Ectodermal cell (in vitro differentiated cells): ENCODE results near the gene MEGF9.

Experiments
- H3K27ac ChIP-seq: 2 replicates; pipeline ENCODE4 v1.7.0; 2013; ENCODE audit warnings: mild to moderate bottlenecking, low read depth, low read length; ENCODE audit not compliant: insufficient read depth, poor library complexity, severe bottlenecking
- H3K27me3 ChIP-seq: 2 replicates; pipeline ENCODE4 v1.7.0; 2013; ENCODE audit warnings: mild to moderate bottlenecking, low read length; ENCODE audit not compliant: insufficient read depth, control insufficient read depth, poor library complexity, severe bottlenecking
- H3K36me3 ChIP-seq: one replicate; pipeline ENCODE4 v1.7.0; 2013; ENCODE audit warnings: low read length; ENCODE audit not compliant: control insufficient read depth, insufficient read depth
- H3K4me1 ChIP-seq: one replicate; pipeline ENCODE4 v1.7.0; 2013; ENCODE audit warnings: low read length; ENCODE audit not compliant: control insufficient read depth, insufficient read depth
- H3K4me3 ChIP-seq: 2 replicates; pipeline ENCODE4 v1.7.0; 2013; ENCODE audit warnings: low read depth, low read length, control low read depth; ENCODE audit not compliant: insufficient read depth
- H3K9me3 ChIP-seq: 2 replicates; pipeline ENCODE4 v1.7.0; 2013; ENCODE audit warnings: mild to moderate bottlenecking, low read length, moderate library complexity; ENCODE audit not compliant: control insufficient read depth
- WGBS, 2 experiments: methylation state at CpG; one replicate each; pipeline ENCODE4 v1.1.7; 2013; ENCODE audit warnings: missing lambda C conversion rate in 2 of 2; 5-methylcytosine and 5-hydroxymethylcytosine counted together

The MEGF9 gene

DNA sequence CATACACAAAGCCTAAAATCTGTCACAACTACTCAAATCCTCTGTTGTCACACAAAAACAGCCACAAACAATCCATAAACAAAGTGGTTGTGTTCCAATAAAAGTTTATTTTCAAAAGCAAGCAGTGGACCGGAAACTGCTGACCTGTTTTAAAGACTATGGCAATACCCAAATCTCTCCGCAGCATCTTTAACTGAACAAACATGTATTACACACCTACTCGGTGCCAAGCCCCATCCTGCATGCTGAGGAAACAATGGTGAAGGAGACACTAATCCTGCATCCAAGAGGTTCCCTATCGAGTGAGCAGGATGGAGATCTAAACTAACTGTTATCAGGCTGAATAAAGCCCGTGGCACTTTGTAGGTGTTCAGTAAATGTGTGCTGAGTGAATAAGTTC lies 145.5 kb downstream of the MEGF9 start:
- H3K4me1 ChIP-seq = no peaks in the 10 kb centered on the region
- peaks cover 43% of the 10 kb centered on the region for H3K36me3 ChIP-seq
- no peak overlapping the region for H3K4me3 ChIP-seq
- 91 to 95% methylated on average over 5 of the region's 5 CpGs for WGBS, 2 experiments
- no peak overlapping the region for H3K27ac ChIP-seq
- H3K9me3 ChIP-seq = no peaks in the 10 kb centered on the region
- no peaks in the 10 kb centered on the region for H3K27me3 ChIP-seq

GRCh38 chr9:120567874-120568273 lies 146.4 kb downstream of the MEGF9 start:
- Histone ChIP-seq H3K4me3 (no peak overlapping the region), H3K4me1 (no peaks in the 10 kb centered on the region), H3K36me3 (peaks cover 45% of the 10 kb centered on the region), H3K9me3 (no peaks in the 10 kb centered on the region), H3K27ac (no peak overlapping the region), H3K27me3 (no peaks in the 10 kb centered on the region)
- 91 to 94% methylated on average over 4 of the region's 4 CpGs for whole genome bisulfite sequencing, 2 experiments

DNA sequence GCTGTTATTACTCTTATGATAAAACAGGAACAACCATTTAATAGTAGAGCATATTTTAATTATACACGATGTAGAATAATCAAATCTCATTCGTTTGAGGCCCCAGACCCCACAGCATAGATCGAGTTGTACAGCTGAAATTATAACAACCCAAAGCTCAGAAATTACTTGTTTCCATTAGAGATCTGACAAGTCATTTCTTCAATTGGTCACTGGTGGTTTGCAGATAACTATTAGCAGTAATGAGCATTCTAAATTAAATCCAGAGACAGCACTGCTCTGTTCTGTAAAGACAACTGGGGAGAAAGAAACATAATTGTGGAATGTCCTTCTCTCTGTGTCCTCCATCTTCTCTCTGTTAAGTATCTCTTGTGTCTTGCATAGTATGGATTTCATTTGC lies 147.2 kb downstream of the MEGF9 start:
- Histone ChIP-seq H3K4me1 (no peaks in the 10 kb centered on the region), H3K27ac (no peak overlapping the region), H3K4me3 (no peak overlapping the region), H3K36me3 (peaks cover 45% of the 10 kb centered on the region), H3K9me3 (no peaks in the 10 kb centered on the region), H3K27me3 (no peaks in the 10 kb centered on the region)
- WGBS, 2 experiments = 93 to 100% methylated on average over 3 of the region's 3 CpGs

DNA sequence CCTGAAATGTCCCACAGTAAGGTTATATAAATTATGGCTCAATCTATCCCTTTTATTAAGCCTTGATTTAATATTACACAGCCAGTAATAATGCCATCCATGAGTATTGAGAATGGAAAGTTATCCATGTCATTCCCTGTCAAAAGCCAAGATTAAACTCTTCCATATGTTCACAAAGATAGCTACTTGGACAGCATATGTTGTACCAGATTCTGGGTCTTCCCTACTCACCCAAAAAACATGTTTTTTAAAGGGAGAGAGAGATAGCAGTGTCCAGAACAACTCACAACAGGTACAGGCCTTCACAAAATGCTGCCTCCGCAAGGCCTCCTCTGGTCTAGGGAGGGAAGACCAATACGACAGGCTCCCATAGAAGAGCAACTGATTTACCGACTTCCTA lies 149.7 kb downstream of the MEGF9 start:
- no peaks in the 10 kb centered on the region for H3K27me3 ChIP-seq
- H3K9me3 ChIP-seq = no peaks in the 10 kb centered on the region
- H3K4me3 ChIP-seq = no peak overlapping the region
- no peaks in the 10 kb centered on the region for H3K4me1 ChIP-seq
- no peak overlapping the region for H3K27ac ChIP-seq
- H3K36me3 ChIP-seq = peaks cover 22% of the 10 kb centered on the region
- 96 to 97% methylated on average over 3 of the region's 3 CpGs for WGBS, 2 experiments

GRCh38 chr9:120562861-120563443 lies 151.3 kb downstream of the MEGF9 start:
- no peaks in the 10 kb centered on the region for H3K4me1 ChIP-seq
- H3K36me3 ChIP-seq = peaks cover 6% of the 10 kb centered on the region
- H3K4me3 ChIP-seq = no peak overlapping the region
- no peak overlapping the region for H3K27ac ChIP-seq
- no peaks in the 10 kb centered on the region for H3K9me3 ChIP-seq
- no peaks in the 10 kb centered on the region for H3K27me3 ChIP-seq
- 95 to 96% methylated on average over 8 of the region's 8 CpGs for WGBS, 2 experiments

GRCh38 chr9:120561709-120562108 lies 152.6 kb downstream of the MEGF9 start:
- Histone ChIP-seq H3K4me3 (no peak overlapping the region), H3K9me3 (no peaks in the 10 kb centered on the region), H3K36me3 (peaks cover 4% of the 10 kb centered on the region), H3K27ac (no peak overlapping the region), H3K4me1 (no peaks in the 10 kb centered on the region), H3K27me3 (no peaks in the 10 kb centered on the region)
- 90 to 95% methylated on average over 1 of the region's 1 CpG for WGBS, 2 experiments

GRCh38 chr9:120559546-120559945 lies 154.7 kb downstream of the MEGF9 start:
- Histone ChIP-seq H3K27ac (no peak overlapping the region), H3K27me3 (no peaks in the 10 kb centered on the region), H3K9me3 (no peaks in the 10 kb centered on the region), H3K4me1 (no peaks in the 10 kb centered on the region), H3K36me3 (peaks cover 4% of the 10 kb centered on the region), H3K4me3 (no peak overlapping the region)
- 98 to 100% methylated on average over 1 of the region's 1 CpG for WGBS, 2 experiments

- Histone ChIP-seq H3K27me3 (no peaks in the 10 kb centered on the region), H3K9me3 (no peaks in the 10 kb centered on the region), H3K4me3 (no peak overlapping the region), H3K36me3 (no peaks in the 10 kb centered on the region), H3K4me1 (no peaks in the 10 kb centered on the region), H3K27ac (no peak overlapping the region)
- WGBS, 2 experiments = 92 to 94% methylated on average over 3 of the region's 3 CpGs
These were observed 155.8 kb downstream of the MEGF9 start for GRCh38 chr9:120558454-120558853.

DNA sequence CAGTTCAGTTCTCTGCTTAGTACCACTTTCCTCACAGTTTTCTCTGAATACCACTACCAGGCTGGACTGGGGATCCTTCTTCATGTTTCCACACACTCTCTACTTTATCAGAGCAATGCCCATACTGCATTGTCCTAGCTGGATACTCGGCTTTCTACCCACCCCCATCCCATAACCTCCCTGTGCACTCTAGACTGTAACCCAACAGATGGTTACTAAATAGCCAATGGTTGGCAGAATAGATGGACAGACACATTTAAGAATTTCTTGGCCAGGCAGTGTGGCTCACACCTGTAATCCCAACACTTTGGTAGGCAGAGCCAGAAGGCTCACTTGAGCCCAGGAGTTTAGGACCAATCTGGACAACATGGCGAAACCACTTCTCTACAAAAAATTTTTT lies 157.1 kb downstream of the MEGF9 start:
- H3K9me3 ChIP-seq = no peaks in the 10 kb centered on the region
- no peak overlapping the region for H3K27ac ChIP-seq
- H3K4me1 ChIP-seq = no peaks in the 10 kb centered on the region
- H3K27me3 ChIP-seq = no peaks in the 10 kb centered on the region
- H3K36me3 ChIP-seq = no peaks in the 10 kb centered on the region
- H3K4me3 ChIP-seq = no peak overlapping the region
- WGBS, 2 experiments = 36 to 45% methylated on average over 2 of the region's 2 CpGs

- no peak overlapping the region for H3K4me3 ChIP-seq
- WGBS, 2 experiments = 82 to 96% methylated on average over 1 to 3 of the region's 3 CpGs
- no peak overlapping the region for H3K27ac ChIP-seq
- no peaks in the 10 kb centered on the region for H3K9me3 ChIP-seq
- no peaks in the 10 kb centered on the region for H3K4me1 ChIP-seq
- no peaks in the 10 kb centered on the region for H3K27me3 ChIP-seq
- no peaks in the 10 kb centered on the region for H3K36me3 ChIP-seq
These were observed 157.5 kb downstream of the MEGF9 start for GRCh38 chr9:120556775-120557174.

DNA sequence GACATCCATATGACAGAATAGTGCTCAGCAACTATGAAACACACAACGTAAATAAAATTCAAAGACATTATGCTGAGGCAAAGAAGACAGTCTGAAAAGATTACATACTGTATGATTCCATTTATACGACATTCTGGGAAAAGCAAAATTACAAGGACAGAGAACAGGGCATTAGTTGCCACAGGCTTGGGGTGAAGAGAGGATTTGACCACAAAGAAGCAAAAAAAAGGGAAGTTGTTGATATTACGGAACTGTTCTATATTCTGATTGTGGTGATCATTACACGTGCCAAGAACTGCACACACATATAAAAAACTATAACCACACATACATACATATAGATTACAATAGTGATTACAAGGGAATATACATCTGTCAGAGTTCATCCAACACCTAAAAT lies 158.4 kb downstream of the MEGF9 start:
- no peak overlapping the region for H3K4me3 ChIP-seq
- H3K9me3 ChIP-seq = no peaks in the 10 kb centered on the region
- no peaks in the 10 kb centered on the region for H3K27me3 ChIP-seq
- no peaks in the 10 kb centered on the region for H3K4me1 ChIP-seq
- no peaks in the 10 kb centered on the region for H3K36me3 ChIP-seq
- 100% methylated on average over 2 to 3 of the region's 4 CpGs for WGBS, 2 experiments
- no peak overlapping the region for H3K27ac ChIP-seq
